Stimulated activated CD4-positive, alpha-beta T cell treated with anti-CD3 and anti-CD28 coated beads, Interleukin-4, amount 100 ng/mL, for 4 hours (primary cell): ENCODE data around the gene TMEM198.
A peak's percentile ranks its signal among the peaks of the same experiment; 100 is the strongest.

Experiments used
- DNase-seq, 2 experiments: peaks; one replicate each; pipeline ENCODE4 v3.0.0-alpha.2; 2020

TMEM198 gene, protein sequence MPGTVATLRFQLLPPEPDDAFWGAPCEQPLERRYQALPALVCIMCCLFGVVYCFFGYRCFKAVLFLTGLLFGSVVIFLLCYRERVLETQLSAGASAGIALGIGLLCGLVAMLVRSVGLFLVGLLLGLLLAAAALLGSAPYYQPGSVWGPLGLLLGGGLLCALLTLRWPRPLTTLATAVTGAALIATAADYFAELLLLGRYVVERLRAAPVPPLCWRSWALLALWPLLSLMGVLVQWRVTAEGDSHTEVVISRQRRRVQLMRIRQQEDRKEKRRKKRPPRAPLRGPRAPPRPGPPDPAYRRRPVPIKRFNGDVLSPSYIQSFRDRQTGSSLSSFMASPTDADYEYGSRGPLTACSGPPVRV

DNA sequence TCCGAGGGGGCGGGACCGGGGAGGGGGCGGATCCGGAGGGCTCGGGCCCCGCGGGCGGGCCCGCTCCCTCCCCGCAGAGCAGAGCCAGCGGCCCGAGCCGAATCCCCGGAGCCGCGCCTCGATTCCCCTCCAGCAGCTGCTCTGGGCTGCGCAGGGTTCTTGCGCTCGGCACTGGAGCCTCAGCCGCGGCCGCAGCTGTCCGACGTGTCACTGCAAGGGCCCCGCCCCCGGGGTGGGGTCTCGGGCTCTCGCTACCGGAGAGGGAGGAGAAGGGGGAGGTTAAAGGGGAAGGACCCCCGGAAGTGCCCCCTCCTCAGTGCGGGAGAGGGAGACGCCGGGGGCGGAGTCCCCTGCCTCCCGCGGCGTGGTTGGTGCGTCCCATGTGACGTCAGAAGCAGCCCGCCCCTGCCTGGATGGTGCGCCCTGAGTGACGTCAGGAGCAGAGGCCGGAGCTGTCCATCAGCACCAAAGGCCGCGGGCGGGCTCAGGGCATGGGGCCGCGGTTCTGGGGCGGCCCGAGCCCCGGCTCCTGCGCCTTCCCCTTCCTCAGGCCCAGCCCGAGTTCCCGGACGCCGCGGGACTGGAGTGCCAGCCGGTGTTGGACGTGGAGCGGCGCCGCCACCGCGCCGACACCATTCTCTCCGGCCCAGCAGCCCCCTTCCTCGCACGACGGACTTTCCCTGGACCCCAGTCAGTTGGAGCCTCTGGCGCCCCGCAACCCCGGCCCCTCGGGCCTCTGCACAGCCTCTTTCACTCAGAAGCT, at the start of gene TMEM198, which contains the start of gene CHPF:
TMEM198 (plus strand) TSS at position 433 of the 763 bp plus-strand sequence. CDS start 700 bp downstream, outside the sequence.
CHPF (minus strand) TSS at position 214 of the 763 bp plus-strand sequence. CDS start 271 bp downstream, outside the sequence.
- DNase-seq = peak; percentile 91

DNA sequence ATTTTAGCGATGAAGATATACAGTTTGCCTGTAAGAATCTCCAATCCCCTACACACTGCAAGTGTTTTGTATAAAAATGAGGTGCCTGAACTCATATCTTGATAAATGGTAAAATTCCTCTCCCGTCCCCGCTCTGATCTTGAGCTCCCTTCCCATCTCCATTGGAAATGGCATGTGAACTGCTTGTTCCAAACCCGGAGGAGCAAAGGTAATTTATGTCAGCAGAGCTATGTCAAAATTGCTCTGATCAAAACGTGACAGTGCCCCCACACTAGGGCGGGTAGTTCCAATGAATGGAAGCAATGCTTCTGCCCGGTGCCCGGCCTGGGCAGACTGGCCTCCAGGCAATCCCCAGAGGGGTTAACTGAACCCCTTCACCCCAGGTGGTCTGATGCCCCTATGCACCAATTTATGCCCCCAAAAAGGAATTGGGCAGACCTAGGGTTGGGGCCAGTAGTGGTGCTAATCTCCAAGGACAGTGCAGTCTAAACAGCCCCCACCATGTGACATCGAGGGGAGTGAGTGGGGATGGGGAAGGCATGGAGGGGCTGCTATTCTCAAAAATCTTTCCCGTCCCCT, 48.8 kb upstream of the TMEM198 start:
- DNase-seq = no peak

DNA sequence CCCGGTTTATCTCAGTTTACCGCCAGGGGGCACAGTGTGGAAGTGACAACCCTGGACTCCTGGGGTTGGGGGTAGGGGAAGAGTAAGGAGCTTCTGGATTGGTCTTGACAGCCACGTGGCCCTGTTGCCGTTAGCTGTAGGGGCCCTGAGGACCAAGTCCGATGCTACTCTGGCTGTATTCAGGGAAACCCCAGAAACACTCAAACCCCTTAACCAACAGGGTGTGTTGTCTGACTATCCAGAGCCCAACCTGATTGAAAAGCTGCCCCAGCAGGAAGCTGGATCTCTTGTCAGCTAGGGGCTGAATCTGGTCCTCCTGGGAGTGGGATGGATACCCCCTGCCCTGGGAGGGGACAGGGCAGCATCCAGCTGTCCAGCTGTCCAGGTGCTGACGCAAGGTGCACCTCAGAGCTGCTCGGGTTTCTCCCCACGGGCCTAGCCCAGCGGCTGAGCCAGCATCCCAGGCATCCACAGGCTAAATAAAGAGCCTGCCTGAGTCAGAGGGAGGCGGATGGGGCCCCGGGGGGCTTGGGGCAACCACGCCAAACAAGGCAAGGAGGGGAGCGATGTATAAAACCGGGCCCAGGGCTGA, 48.2 kb upstream of the TMEM198 start:
- DNase-seq = peak; percentile 40 to 45

DNA sequence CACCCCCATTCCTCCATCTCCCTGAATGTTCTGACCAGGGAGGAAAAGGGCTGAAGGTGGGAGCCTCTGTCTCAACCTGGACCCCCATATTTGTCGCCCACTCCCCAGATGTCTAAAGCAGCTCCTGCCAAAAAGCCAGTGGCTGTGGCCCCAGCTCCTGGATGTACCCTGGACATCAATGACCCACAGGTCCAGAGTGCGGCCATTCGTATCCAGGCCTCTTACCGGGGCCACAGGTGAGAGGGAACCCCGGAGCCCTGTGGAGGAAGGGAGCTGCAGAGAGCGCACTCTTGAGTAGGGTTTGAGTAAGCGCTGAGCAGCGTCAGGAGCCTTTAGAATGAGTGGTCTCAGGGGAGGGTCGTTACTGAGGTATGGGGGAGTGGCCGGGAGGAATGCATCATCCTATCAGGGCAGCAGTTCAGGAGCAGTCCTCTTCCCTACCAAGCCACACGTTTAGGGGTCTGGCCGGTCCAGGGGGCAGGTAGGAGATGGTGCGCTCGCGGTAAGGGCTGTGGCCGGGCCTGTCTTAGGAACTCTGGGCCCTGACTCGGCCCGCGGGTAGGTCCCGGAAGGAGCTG, 47.5 kb upstream of the TMEM198 start:
- DNase-seq = no peak

DNA sequence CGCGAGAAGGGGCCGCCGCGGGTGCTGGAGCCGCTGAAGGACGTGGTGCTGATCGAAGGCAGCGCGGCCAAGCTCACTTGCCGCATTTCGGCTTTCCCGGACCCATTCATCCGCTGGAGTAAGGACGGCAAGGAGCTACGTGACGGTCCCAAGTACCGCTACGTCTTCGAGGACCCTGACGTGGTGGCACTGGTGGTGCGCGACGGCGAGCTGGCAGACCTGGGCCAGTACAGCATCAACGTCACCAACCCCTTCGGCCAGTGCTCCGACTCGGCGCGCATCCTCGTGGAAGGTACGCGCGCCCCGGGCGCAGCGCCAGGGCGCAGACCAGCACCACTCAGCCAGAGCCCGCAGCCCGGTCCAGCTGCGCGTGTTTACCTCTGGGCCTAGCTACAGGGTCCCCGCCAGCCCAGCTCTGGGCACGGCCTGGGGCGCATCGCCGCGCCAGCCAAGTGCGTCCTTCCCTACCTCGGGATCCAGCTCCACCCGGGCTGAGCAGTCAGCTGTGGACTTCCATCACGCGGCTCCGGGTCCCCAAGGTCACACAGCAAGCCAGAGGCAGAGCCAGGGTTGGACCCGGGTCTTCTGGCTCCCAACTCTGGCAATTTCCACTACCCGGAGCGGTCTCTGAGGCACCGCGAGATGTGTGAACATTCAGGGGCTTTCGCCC, 46.9 kb upstream of the TMEM198 start:
- no peak for DNase-seq

DNA sequence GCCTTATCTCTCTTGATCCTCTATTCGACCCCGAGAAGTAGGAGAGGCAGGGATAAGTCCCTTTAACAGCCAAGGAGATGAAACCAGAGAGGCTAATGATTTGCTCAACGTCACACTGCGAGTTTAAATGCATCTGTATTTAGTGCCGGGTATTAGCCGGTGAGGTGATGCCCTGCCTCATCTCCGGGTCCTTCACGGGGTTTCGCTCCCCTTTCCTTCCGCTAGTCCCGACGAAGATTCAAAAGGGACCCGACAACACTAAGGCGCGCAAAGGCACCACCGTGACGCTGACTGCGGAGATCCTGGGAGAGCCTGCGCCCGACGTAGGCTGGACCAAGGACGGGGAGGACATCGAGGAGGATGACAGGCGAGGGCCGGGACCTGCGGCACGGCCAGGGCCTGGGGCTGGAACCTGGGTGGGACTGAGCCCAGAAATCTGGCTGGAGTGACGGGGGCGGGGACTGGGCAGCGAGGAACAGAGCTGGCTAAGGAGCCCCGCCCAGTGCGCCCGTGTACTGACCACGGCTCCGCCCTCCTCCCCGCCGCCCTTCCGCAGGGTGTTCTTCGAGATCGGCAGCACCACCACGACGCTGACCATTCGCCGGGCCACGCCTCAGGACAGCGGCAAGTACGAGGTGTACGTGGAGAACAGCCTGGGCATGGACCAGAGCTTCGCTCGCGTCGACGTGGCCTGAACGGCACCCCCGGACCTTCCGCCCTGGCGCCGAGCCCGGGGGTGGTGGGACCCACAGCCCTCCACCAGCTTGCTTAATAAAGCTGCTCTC, 46.1 kb upstream of the TMEM198 start:
- no peak for DNase-seq

DNA sequence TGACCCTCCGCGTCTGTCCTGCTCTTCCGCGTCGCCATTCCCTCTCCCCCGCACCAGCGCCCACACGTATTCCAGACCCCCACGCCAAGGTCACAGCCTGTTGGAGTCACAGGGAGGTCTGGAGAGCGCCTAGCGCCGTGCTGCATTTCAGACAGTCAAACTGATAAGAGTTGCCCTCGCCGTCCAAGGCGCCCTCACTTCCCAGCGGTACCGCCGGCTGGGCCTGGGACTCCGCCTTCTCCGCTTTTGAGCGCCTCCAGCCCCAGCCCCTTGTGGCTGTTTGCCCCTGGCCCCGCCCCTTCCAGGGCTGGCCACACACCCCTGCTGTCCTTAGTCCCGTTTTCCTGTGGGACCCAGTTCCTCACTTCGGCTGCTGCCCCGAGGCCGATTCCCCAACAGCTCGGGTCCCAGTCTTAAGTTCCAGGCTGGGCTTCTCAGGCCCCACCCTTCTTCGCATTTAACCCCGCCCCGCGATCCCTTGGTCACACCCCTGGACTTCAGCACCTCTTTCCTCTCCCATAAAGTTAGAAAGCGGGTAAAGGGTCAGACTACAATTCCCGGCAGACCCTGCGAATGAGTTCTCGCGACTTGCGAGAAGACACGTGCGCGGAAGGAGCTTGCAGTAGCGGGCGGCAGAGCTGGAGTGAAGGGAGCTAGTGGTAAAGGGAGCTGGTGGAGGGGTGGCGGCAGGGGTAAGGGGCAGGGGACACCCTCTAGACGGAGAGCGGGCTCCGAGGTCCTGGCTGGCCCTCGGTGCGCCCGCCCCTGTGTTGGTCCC, 45.4 kb upstream of the TMEM198 start, which contains the start of gene GMPPA:
GMPPA (plus strand) TSS at position 612 of the 778 bp plus-strand sequence. CDS start 1,085 bp downstream, outside the sequence.
- peak; percentile 87 to 93 for DNase-seq

DNA sequence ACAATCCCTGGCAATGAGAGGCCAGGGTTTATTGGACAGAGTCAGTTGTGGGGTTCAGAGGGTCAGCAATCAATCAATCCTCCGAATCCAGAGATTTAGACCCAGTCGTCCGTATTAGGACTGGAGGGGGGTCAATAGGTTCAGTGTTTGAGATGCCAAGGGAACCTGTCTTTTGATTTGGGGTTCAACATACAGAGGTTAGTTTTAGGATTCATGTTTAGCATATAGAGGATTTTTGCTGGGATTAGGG, 44.8 kb upstream of the TMEM198 start:
- DNase-seq = no peak

DNA sequence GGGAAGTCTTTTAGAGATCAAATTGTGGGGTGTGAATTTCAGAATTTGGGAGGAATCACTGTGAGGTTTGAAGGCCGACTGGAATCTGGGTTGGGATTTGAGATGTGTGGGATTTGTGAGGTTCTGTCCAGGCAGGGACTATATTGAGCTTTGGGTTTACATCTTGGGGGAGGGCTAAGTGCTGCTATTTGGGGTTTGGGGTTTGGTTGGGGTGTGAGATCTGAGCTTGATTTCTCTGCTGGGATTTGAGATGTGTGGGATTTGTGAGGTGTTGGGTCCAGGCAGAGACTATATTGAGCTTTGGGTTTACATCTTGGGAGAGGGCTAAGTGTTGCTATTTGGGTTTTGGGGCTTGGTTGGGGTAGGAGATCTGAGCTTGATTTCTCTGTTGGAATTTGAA, 44.3 kb upstream of the TMEM198 start:
- no peak for DNase-seq

DNA sequence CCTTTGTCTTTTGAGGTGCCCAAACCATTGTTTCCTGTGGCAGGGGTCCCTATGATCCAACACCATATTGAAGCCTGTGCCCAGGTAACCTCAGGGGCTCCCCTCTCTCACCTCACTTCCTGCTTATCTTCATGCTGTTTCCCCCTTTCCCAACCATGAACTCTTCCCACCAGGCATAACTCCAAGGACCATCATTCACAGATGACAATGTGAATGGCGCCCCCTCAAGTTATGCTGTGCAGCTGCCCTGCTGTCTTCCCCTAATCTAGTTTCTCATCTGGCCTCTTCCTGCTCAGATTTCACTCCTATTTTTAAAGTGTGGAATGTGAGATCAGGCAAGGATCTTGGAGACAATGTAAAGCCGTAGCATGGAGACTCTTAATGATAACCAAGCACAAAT, 43.7 kb upstream of the TMEM198 start:
- DNase-seq = no peak

DNA sequence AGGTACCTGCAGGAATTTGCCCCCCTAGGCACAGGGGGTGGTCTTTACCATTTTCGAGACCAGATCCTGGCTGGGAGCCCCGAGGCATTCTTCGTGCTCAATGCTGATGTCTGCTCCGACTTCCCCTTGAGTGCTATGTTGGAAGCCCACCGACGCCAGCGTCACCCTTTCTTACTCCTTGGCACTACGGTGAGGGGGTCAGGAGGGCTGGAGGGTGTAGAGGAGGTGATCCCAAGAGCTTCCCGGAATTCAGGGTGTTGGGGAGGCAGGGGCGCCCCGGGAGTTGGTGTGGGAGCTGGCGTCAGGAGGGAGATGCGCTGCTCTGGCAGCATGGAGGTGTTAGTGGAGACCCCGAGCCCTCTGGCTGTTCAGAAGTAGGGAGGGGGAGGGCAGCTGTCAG, 42.0 kb upstream of the TMEM198 start:
- no peak for DNase-seq

DNA sequence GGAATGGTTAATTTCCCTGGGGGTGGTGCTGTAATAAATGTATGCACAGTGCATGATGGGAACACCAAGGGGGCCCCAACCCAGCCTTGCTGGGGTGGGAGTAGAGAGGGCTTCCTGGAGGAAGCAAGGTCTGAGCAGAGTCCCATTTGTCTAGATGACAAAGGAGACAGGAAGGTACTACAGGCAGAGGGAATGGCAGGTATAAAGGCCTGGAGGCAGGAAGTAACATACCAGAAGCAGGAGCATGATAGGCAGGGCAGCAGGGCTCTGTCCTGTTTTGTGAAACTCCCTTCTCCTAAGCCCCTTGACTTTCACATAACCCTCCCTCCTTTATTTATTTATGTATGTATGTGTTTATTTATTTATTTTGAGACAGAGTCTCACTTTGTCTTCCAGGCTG, 41.2 kb upstream of the TMEM198 start:
- DNase-seq = no peak

DNA sequence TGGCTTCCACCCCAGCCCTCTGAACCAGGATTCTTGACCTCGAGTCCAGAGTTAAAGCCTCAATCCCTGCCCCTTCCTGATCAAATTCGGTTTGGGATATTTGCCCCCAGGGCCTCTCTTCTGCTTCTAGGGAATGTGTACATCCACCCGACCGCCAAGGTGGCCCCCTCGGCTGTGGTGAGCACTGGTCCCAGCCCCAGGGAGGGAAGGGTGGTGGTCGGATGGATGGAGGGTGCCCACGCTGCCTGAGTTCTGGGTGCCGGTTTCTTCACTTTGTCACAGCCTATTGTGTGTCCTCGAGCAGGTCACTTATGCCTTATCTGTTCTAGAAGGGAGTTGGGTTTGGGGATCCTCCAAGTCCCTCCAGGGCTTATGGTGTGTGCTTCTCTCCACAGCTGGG, 38.2 kb upstream of the TMEM198 start:
- DNase-seq = no peak

DNA sequence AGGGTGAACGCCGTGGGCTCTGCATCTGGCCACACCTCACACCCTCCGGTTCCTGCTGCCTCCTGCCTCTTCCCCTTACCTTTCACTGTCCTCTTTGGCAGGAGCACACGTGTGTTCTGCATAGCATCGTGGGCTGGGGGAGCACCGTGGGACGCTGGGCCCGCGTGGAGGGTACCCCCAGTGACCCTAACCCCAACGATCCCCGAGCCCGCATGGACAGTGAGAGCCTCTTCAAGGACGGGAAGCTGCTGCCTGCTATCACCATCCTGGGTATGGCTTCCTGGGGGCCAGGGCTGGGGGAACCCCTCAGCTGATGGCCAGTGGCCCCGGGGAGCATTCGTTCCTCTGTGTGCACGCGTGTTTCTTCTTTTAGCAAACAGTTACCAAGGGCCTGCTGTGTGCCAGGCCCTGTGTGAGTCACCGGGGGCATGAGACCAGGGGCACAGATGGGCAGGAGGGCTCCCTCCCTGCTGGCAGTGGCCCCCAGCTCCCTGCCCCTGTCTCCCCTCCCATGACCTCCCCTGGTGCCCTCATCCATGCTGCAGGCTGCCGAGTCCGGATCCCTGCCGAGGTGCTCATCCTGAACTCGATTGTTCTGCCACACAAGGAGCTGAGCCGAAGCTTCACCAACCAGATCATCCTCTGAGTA, 37.6 kb upstream of the TMEM198 start:
- DNase-seq = no peak

DNA sequence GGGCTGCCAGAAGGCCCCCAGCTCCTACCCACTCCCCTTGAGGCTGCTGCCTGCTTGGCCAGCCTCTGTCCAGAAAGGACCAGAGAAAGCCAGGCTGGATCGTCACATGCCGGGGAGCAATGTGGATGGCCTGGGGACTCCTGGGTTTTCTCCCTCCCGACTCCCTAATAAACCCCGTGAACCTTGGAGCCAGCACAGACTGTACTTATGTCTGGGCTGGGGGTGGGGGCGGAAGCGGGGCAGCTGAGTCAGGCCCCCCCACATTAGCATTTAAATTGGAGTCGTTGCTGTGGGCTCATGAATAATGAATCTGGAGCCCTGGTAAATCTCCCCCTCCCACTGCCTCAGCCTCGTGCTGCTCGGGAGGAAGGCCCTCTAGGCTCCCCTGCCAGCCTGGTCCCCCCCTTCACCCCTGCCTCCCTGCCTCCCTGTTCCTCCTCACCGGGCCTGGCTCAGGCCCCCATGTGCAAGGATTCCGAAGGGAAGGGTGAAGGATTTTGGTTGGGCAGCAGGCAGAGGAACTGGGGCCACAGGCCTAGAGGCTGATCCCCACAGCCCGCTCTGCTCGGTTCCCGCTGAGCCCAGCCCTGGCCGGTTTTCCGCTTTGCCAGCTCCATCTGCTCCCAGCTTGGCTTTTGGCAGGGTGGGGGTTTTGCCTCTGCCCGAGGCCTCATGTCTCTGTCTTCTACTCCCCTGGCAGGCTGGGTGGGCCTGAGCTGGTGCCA, 36.9 kb upstream of the TMEM198 start:
- DNase-seq = no peak

DNA sequence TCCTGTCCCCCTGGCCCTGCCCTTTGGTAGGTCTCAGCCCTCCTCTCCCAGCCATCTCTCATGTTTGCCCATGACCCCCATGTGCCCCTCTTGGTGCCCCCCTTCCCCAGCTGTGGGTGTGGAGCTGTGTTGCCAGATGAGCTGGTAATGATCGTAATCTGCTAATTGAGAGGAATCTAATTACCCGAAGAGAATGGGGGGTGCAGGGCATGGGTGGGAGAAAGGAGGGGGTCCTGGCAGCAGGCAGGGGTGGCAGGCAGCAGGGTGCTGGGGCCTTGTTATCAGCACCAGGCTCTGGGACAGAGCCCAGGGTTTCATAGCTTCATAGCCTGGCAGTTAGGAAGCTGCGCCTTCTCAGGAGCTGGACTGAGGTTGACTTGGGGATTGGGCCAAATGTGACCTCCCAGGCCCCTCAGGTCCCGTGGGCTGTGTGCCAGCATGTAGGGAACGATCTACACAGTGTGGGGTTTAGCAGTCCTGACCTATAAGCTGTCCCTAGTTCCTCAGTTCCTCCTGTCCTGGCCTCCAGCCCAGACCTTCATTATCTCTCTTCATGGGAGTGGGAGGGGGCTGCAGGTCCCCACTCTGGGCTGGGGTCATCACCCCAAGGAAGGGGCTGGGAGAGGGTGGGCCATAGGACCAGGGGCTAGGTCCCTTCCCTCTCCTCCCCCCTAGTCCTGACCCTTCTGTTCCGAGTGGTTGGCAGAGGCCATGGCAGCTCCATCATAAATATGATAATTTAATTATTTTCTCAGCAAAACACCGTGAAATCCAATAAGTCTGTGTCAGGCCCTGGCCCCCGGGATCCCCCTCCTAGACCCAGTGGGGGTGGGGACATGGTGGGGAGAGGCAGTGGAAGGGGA, 36.0 kb upstream of the TMEM198 start:
- DNase-seq = no peak

DNA sequence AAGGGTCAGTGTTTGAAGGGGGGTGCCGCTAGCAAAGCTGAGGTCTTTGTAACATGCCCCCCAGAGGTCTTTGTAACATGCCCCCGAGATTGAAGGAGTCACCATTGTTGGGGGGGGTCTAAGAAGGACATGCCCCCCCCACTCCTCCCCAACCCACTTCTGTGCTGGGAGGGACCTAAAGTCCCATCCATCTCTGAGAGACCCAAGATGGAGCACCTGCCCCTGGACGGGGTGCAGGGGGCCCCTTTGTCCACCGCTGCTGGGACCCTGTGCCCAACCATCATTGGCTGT, 35.4 kb upstream of the TMEM198 start:
- DNase-seq = no peak

DNA sequence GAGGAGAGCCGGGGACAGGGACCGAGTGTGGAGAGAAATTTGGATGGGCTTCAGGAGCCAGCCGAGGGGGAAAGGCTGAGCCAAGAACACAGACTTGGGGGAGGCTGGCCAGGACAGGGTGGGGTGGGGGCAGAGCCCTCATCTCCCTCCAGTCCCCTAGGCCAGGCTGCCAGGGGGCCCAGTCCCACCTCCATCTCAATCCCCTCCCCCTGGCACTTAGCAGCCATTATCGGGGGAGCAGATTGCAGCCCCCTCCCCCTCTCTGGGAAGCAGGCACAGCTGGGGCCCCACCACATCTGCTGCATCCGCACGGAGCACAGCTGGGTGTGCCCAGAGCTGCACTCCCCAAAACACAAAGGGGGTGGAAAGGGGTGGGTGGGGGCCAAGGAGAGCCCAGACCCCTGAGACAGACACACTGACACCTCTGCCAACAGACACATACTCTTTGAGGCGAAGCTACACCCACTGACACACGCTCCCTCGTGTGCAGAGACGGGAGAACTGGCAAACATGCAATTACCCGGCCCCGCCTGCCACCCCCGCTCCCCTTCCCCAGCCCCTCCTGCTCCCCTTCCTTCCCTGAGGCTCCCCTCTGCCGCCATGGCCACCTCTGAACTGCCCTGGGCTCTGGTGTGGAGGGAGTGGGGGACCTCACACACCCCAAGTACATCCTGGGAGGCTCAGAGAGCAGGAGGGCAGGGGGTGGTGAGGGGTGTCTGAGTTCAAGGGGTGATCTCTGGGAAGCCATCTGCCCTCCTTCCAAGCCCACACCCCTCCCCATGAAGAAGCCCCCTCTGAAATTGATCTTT, 34.7 kb upstream of the TMEM198 start:
- DNase-seq = no peak
